K562 (cell line): ENCODE measurements around the gene SET. TPM values are rescaled to one million over a fixed set of nuclear protein-coding genes. Genes with fewer than 3 reads are reported as not detected.
A peak's percentile ranks its signal among the peaks of the same experiment; 100 is the strongest.

Source experiments
- ATAC-seq: fragments of 200-7000 bp; cut with Tn5 transposase; 3 replicates; pipeline ENCODE4 v1.9.1; 2020; ENCODE audit warnings: moderate library complexity
- BruUV-seq: library from RNA; stranded (reverse); fragments of 400-500 nt; replicated peaks from 2 replicates; lab custom pipeline; 2021; lab: Mats Ljungman, UMichigan
- CTCF ChIA-PET: fragments of 300-600 bp; formaldehyde crosslinking; extraction: SDS; loops from one replicate; lab custom pipeline; 2021; ENCODE audit warnings: low intra/inter-chr PET ratio; lab: Yijun Ruan, JAX
- POLR2A ChIA-PET: fragments of 300-600, 350-650 bp; sonication (Branson Sonifier 250); formaldehyde crosslinking; extraction: SDS; loops from one replicate; lab custom pipeline; 2021; ENCODE audit warnings: antibody characterized with exemption, inconsistent platforms; lab: Yijun Ruan, JAX
- DNase-seq, 4 experiments: peaks; one replicate each; pipeline versions ENCODE4 v3.0.0 to v3.0.0-alpha.2; 2011 to 2018; ENCODE audit warnings: low spot score in 3 of 4, mixed read lengths in 3 of 4; ENCODE audit errors: extremely low read depth in 1 of 4
- FAIRE-seq: peaks from 2 replicates; lab custom pipeline; 2011; peaks lifted over from hg19 to GRCh38; lab: Jason Lieb, UNC
- H2AFZ ChIP-seq: 2 replicates; pipeline ENCODE4 v1.6.0; 2011; ENCODE audit warnings: low read depth, low read length, control low read depth, inconsistent platforms
- H3K27ac ChIP-seq: fragments of 200-600 bp; 3 replicates; pipeline ENCODE4 v1.8.0; 2011; ENCODE audit warnings: low read depth, mild to moderate bottlenecking, control low read depth, inconsistent platforms, low read length, moderate library complexity, mixed read lengths; ENCODE audit errors: extremely low read depth
- H3K27me3 ChIP-seq, 2 experiments: fragments of 300-600 bp in 1 of 2; 2 replicates in 1 of 2; 3 replicates in 1 of 2; pipeline versions ENCODE4 v1.6.0 to v1.8.0; 2011; ENCODE audit warnings: inconsistent platforms in 2 of 2, low read length in 2 of 2, mild to moderate bottlenecking in 1 of 2, mixed read lengths in 1 of 2, moderate library complexity in 1 of 2; ENCODE audit not compliant: control insufficient read depth in 2 of 2, insufficient read depth in 2 of 2
- H3K36me3 ChIP-seq: fragments of 300-600 bp; 3 replicates; pipeline ENCODE4 v1.8.0; 2011; ENCODE audit warnings: mild to moderate bottlenecking, low read length, inconsistent platforms; ENCODE audit not compliant: control insufficient read depth, insufficient read depth
- H3K4me1 ChIP-seq, 2 experiments: fragments of 200-600 bp in 1 of 2; replicated peaks in 1 of 2; 2 replicates in 1 of 2; 3 replicates in 1 of 2; pipeline versions ENCODE4 v1.5.1 to v1.8.0; 2011; ENCODE audit warnings: inconsistent platforms in 2 of 2, low read length in 2 of 2, mild to moderate bottlenecking in 1 of 2, mixed read lengths in 1 of 2, moderate library complexity in 1 of 2; ENCODE audit not compliant: control insufficient read depth in 2 of 2, insufficient read depth in 2 of 2
- H3K4me2 ChIP-seq: 2 replicates; pipeline ENCODE4 v1.6.1; 2011; ENCODE audit warnings: low read length, control low read depth, inconsistent platforms, mixed read lengths; ENCODE audit not compliant: insufficient read depth
- H3K4me3 ChIP-seq: fragments of 200-600 bp; sonication (generic), shearing (Covaris generic); 2 replicates; pipeline ENCODE4 v1.5.1; 2016; ENCODE audit warnings: control low read depth, inconsistent platforms
- H3K79me2 ChIP-seq: fragments of 200-600 bp; 3 replicates; pipeline ENCODE4 v1.8.0; 2011; ENCODE audit warnings: low read length, inconsistent platforms; ENCODE audit not compliant: control insufficient read depth, insufficient read depth
- H3K9ac ChIP-seq, 2 experiments: 2 replicates each; pipeline versions ENCODE4 v1.6.0 to v1.6.1; 2011; ENCODE audit warnings: low read depth in 2 of 2, low read length in 2 of 2, control low read depth in 1 of 2, inconsistent platforms in 1 of 2, mild to moderate bottlenecking in 1 of 2, mixed read lengths in 1 of 2; ENCODE audit not compliant: insufficient read depth in 1 of 2
- H3K9me1 ChIP-seq: one replicate; pipeline ENCODE4 v1.6.0; 2011; ENCODE audit warnings: inconsistent platforms, mild to moderate bottlenecking, low read length, moderate library complexity; ENCODE audit not compliant: control insufficient read depth, insufficient read depth
- H3K9me3 ChIP-seq: replicated peaks from 2 replicates; pipeline ENCODE4 v1.5.1; 2011; ENCODE audit warnings: low read depth, low read length, inconsistent platforms; ENCODE audit not compliant: control insufficient read depth, insufficient read depth
- H4K20me1 ChIP-seq: replicated peaks from 2 replicates; pipeline ENCODE4 v1.6.1; 2011; ENCODE audit warnings: low read length, inconsistent platforms, mixed read lengths; ENCODE audit not compliant: control insufficient read depth, insufficient read depth
- DACH1 ChIP-seq: fragments of 450-650 bp; IDR thresholded peaks from 2 replicates; pipeline ENCODE4 v1.6.1; 2018; ENCODE audit not compliant: partially characterized antibody
- MEIS2 ChIP-seq: fragments of 450-650 bp; IDR thresholded peaks from 2 replicates; pipeline ENCODE4 v1.6.1; 2014; ENCODE audit warnings: mild to moderate bottlenecking; ENCODE audit not compliant: partially characterized antibody
- POLR2G ChIP-seq: fragments of 200-400 bp; formaldehyde crosslinking; IDR thresholded peaks from 2 replicates; pipeline ENCODE4 v1.6.1; 2017; ENCODE audit warnings: low read depth, mild to moderate bottlenecking, antibody characterized with exemption, low read length, moderate library complexity
- ZNF354B ChIP-seq: fragments of 250-450 bp; sonication (Bioruptor Pico); IDR thresholded peaks from 2 replicates; pipeline ENCODE4 v1.4.0; 2020
- WGBS: fragments of 100-300 bp; shearing (Covaris generic); methylation state at CpG from one replicate; pipeline ENCODE4 v1.1.6; 2016; ENCODE audit warnings: low coverage, mixed read lengths; ENCODE audit not compliant: insufficient coverage; ENCODE audit errors: missing lambda C conversion rate; 5-methylcytosine and 5-hydroxymethylcytosine counted together
- in situ Hi-C: fragments of 300-500 bp; cut with MboI; formaldehyde crosslinking; loops from 4 replicates; pipeline ENCODE4 v1.15.0; 2018; ENCODE audit warnings: inconsistent platforms, mixed read lengths
- intact Hi-C: fragments of 100-400 bp; cut with micrococcal nuclease; formaldehyde crosslinking; loops from 2 replicates; pipeline ENCODE4 v1.14.2; 2022
- polyA plus RNA-seq, 8 experiments: library from polyadenylated mRNA; depleted of rRNA in 4 of 8; stranded (reverse) in 5 of 8; unstranded in 3 of 8; fragments of >200 nt; fragmentation: Nextera tagmentation in 2 of 8; fragmentation: Illumina TruSeq in 1 of 8; extraction: Ambion mirVana in 2 of 8; extraction: Trizol in 1 of 8; gene quantifications; 2 replicates each; pipeline versions ENCODE4 v1.2.1 to v1.2.3, GENCODE V29; 2011 to 2014; ENCODE audit warnings: inconsistent platforms in 1 of 8, missing spikeins in 1 of 8
- total RNA-seq, 7 experiments: library from RNA; depleted of rRNA in 6 of 7; stranded (reverse); fragments of >200 nt in 6 of 7; fragmentation: Illumina TruSeq in 2 of 7; extraction: Trizol in 2 of 7; gene quantifications; 2 replicates each; pipeline versions ENCODE4 v1.2.1 to v1.2.3, GENCODE V29; 2011 to 2021; ENCODE audit warnings: low replicate concordance in 1 of 7
- TF ChIP-seq, protein P1 (sequence below): sonication (generic); formaldehyde crosslinking; IDR thresholded peaks from 2 replicates; pipeline ENCODE4 v1.8.1; 2023; ENCODE audit warnings: mild to moderate bottlenecking, missing genetic modification reagents

SET gene
- total and polyA plus RNA-seq, 9 of the 15 experiments (the other 6 are each of a cell fraction or from before 2014, with no cell fraction given), result 404 to 1,447 (median 907) TPM

DNA sequence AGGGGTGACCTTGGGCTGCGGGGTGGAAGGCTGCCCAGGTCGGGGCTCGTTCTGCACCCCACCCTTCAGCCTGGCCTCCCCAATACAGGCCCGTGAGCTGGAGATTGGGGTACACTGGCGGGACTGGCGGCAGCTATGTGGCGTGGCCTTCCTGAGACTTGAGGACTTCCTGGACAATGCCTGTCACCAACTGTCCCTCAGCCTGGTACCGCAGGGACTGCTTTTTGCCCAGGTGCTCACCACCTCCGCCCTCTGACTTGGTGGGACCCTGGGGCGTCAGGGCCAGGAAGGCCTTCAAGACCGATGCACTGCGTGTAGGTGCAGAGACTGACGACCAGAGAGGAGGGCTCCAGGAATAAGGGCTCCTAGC, 24.4 kb downstream of the SET start:
- Histone ChIP-seq H2AFZ (no peak overlapping the region), H3K36me3 (peaks cover 58% of the 10 kb centered on the region; the same call in 2 of the 3 replicates), H3K9ac (peak overlapping the region in 1 of 2 experiments; percentile 56; a peak in 2 of 4 replicates), H3K4me2 (no peak overlapping the region), H3K79me2 (no peaks in the 10 kb centered on the region), H3K9me3 (no peaks in the 10 kb centered on the region), H3K27ac (no peak overlapping the region), H4K20me1 (no peaks in the 10 kb centered on the region)
- 95% methylated on average over 13 of the region's 13 CpGs for WGBS
- FAIRE-seq (no peak), ATAC-seq (no peak)
- CTCF ChIA-PET, result no interaction called here
- BruUV-seq, result no TSS peak
- intact Hi-C loops, result no loop called here
- in situ Hi-C loops, result loop anchor here (10.0 kb wide), 1 partner anchor 289 kb away; the partner anchor contains the start of gene CERCAM
- TF ChIP-seq DACH1, result no peak
- TF ChIP-seq, protein P1, sequence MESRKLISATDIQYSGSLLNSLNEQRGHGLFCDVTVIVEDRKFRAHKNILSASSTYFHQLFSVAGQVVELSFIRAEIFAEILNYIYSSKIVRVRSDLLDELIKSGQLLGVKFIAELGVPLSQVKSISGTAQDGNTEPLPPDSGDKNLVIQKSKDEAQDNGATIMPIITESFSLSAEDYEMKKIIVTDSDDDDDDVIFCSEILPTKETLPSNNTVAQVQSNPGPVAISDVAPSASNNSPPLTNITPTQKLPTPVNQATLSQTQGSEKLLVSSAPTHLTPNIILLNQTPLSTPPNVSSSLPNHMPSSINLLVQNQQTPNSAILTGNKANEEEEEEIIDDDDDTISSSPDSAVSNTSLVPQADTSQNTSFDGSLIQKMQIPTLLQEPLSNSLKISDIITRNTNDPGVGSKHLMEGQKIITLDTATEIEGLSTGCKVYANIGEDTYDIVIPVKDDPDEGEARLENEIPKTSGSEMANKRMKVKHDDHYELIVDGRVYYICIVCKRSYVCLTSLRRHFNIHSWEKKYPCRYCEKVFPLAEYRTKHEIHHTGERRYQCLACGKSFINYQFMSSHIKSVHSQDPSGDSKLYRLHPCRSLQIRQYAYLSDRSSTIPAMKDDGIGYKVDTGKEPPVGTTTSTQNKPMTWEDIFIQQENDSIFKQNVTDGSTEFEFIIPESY (CRISPR knock-in tag), result 0 out of 2 replicates have a peak, but pooled peaks have one; percentile 51
- TF ChIP-seq MEIS2, result no peak
- TF ChIP-seq ZNF354B (CRISPR knock-in tag), result no peak
- 0 out of 2 replicates have a peak, but pooled peaks have one; percentile 42 for TF ChIP-seq POLR2G
- TF ChIP-seq, all 486 proteins: peak for 2
- H3K4me3 ChIP-seq, result no peak overlapping the region
- DNase-seq, result no peak
- no peaks in the 10 kb centered on the region; a peak in 1 of 5 replicates for H3K4me1 ChIP-seq
- no peaks in the 10 kb centered on the region for H3K27me3 ChIP-seq
- H3K9me1 ChIP-seq, result no peaks in the 10 kb centered on the region
- POLR2A ChIA-PET, result interaction anchor here (2.2 kb wide), 1 partner anchor 9 kb away, joined by 9 read pairs; no protein-coding TSS in a partner anchor
